WTC11 (cell line): Measurements from ENCODE around the gene NUP98. TPM values are rescaled to one million over a fixed set of nuclear protein-coding genes. Genes with fewer than 3 reads are reported as not detected.

Source experiments
- ATAC-seq: fragments of 200-7000 bp; cut with Tn5 transposase; 2 replicates; pipeline ENCODE4 v1.10.0; 2021; ENCODE audit warnings: mild to moderate bottlenecking, moderate library complexity
- CTCF ChIA-PET: fragments of 300-600 bp; sonication (Branson Sonifier 250); formaldehyde crosslinking; loops from one replicate; lab custom pipeline; 2021; ENCODE audit warnings: antibody characterized with exemption; lab: Charles Lee
- POLR2A ChIA-PET: fragments of 350-600 bp; sonication (Branson Sonifier 250); formaldehyde crosslinking; loops from one replicate; lab custom pipeline; 2021; ENCODE audit warnings: antibody characterized with exemption; lab: Charles Lee
- DNase-seq: peaks from one replicate; pipeline ENCODE4 v3.0.0; 2021; ENCODE audit warnings: low spot score
- H3K27ac Mint-ChIP-seq: 2 replicates; pipeline ENCODE4 v1.8.0; 2021; ENCODE audit warnings: mixed read lengths
- H3K27me3 Mint-ChIP-seq: 2 replicates; pipeline ENCODE4 v1.8.0; 2021; ENCODE audit warnings: low read depth, mild to moderate bottlenecking, moderate library complexity, mixed read lengths
- H3K36me3 Mint-ChIP-seq: 2 replicates; pipeline ENCODE4 v1.8.0; 2021; ENCODE audit warnings: mixed read lengths
- H3K4me1 Mint-ChIP-seq: 2 replicates; pipeline ENCODE4 v1.8.0; 2022; ENCODE audit warnings: mixed read lengths
- H3K4me3 Mint-ChIP-seq: 2 replicates; pipeline ENCODE4 v1.8.0; 2021; ENCODE audit warnings: mild to moderate bottlenecking, moderate library complexity, mixed read lengths
- H3K9me3 Mint-ChIP-seq: 2 replicates; pipeline ENCODE4 v1.8.0; 2021; ENCODE audit warnings: mixed read lengths
- ARID4B ChIP-seq: sonication (generic); formaldehyde crosslinking; IDR thresholded peaks from 2 replicates; pipeline ENCODE4 v1.8.0; 2023; ENCODE audit warnings: missing genetic modification reagents, mild to moderate bottlenecking, borderline replicate concordance
- ATF1 ChIP-seq: sonication (generic); formaldehyde crosslinking; IDR thresholded peaks from 2 replicates; pipeline ENCODE4 v1.8.1; 2023; ENCODE audit warnings: mild to moderate bottlenecking, moderate library complexity, missing genetic modification reagents
- ATF2 ChIP-seq: sonication (generic); formaldehyde crosslinking; IDR thresholded peaks from 2 replicates; pipeline ENCODE4 v1.8.1; 2022; ENCODE audit warnings: low read depth, missing genetic modification reagents, borderline replicate concordance
- ATF3 ChIP-seq: sonication (generic); formaldehyde crosslinking; conservative IDR thresholded peaks from 2 replicates; pipeline ENCODE4 v1.8.1; 2022; ENCODE audit warnings: mild to moderate bottlenecking, missing genetic modification reagents
- CREM ChIP-seq: sonication (generic); formaldehyde crosslinking; IDR thresholded peaks from 2 replicates; pipeline ENCODE4 v1.8.1; 2022; ENCODE audit warnings: mild to moderate bottlenecking, missing genetic modification reagents, moderate library complexity
- EMX1 ChIP-seq: fragments of 250-450 bp; sonication (Bioruptor Pico); IDR thresholded peaks from 2 replicates; pipeline ENCODE4 v1.8.0; 2021; ENCODE audit warnings: mild to moderate bottlenecking
- ERG ChIP-seq: fragments of 250-450 bp; sonication (Bioruptor Pico); IDR thresholded peaks from 2 replicates; pipeline ENCODE4 v1.8.0; 2021; ENCODE audit warnings: mild to moderate bottlenecking
- FOXP4 ChIP-seq: sonication (generic); formaldehyde crosslinking; IDR thresholded peaks from 2 replicates; pipeline ENCODE4 v1.8.0; 2022; ENCODE audit warnings: mild to moderate bottlenecking, missing genetic modification reagents
- GABPB1 ChIP-seq: sonication (generic); formaldehyde crosslinking; IDR thresholded peaks from 2 replicates; pipeline ENCODE4 v1.8.1; 2023; ENCODE audit warnings: mild to moderate bottlenecking, missing genetic modification reagents
- HMGA2 ChIP-seq: fragments of 250-450 bp; sonication (Bioruptor Pico); IDR thresholded peaks from 2 replicates; pipeline ENCODE4 v1.4.0; 2021; ENCODE audit warnings: mild to moderate bottlenecking, moderate library complexity
- IRF2 ChIP-seq: sonication (generic); formaldehyde crosslinking; IDR thresholded peaks from 2 replicates; pipeline ENCODE4 v1.8.0; 2022; ENCODE audit warnings: low read depth, missing genetic modification reagents, borderline replicate concordance
- JUN ChIP-seq: sonication (generic); formaldehyde crosslinking; IDR thresholded peaks from 2 replicates; pipeline ENCODE4 v1.8.0; 2023; ENCODE audit warnings: mild to moderate bottlenecking, missing genetic modification reagents
- NR2C2 ChIP-seq: sonication (generic); formaldehyde crosslinking; IDR thresholded peaks from 2 replicates; pipeline ENCODE4 v1.8.0; 2022; ENCODE audit warnings: mild to moderate bottlenecking, missing genetic modification reagents
- PREB ChIP-seq: sonication (generic); formaldehyde crosslinking; IDR thresholded peaks from 2 replicates; pipeline ENCODE4 v1.8.1; 2022; ENCODE audit warnings: mild to moderate bottlenecking, missing genetic modification reagents, moderate library complexity, borderline replicate concordance
- RORB ChIP-seq: fragments of 250-450 bp; sonication (Bioruptor Pico); IDR thresholded peaks from 2 replicates; pipeline ENCODE4 v1.9.0; 2021; ENCODE audit warnings: mild to moderate bottlenecking
- SMAD3 ChIP-seq: sonication (generic); formaldehyde crosslinking; IDR thresholded peaks from 2 replicates; pipeline ENCODE4 v1.8.0; 2022; ENCODE audit warnings: missing genetic modification reagents, mild to moderate bottlenecking, borderline replicate concordance
- ZMAT4 ChIP-seq: fragments of 250-450 bp; sonication (Bioruptor Pico); IDR thresholded peaks from 2 replicates; pipeline ENCODE4 v1.9.0; 2021; ENCODE audit warnings: mild to moderate bottlenecking
- ZNF396 ChIP-seq: fragments of 250-450 bp; sonication (Bioruptor Pico); IDR thresholded peaks from 2 replicates; pipeline ENCODE4 v1.8.0; 2021; ENCODE audit warnings: mild to moderate bottlenecking, moderate library complexity, borderline replicate concordance
- ZNF416 ChIP-seq: fragments of 250-450 bp; sonication (Bioruptor Pico); IDR thresholded peaks from 2 replicates; pipeline ENCODE4 v1.9.0; 2021; ENCODE audit warnings: mild to moderate bottlenecking, inconsistent platforms
- ZNF532 ChIP-seq: fragments of 250-450 bp; sonication (Bioruptor Pico); IDR thresholded peaks from 2 replicates; pipeline ENCODE4 v1.9.0; 2021; ENCODE audit warnings: mild to moderate bottlenecking, borderline replicate concordance
- total RNA-seq: library from RNA; stranded (reverse); gene quantifications from 3 replicates; pipeline ENCODE4 v1.2.3, GENCODE V29; 2021

Gene NUP98
- total RNA-seq, 1 experiment from 2014 or later = 81.4 TPM

GRCh38 chr11:3679077-3679476, 118.3 kb downstream of the NUP98 start:
- no peak overlapping the region for H3K27ac Mint-ChIP-seq
- POLR2A ChIA-PET = no interaction called here
- TF ChIP-seq JUN (CRISPR knock-in tag) (no peak), GABPB1 (CRISPR knock-in tag) (no peak), RORB (CRISPR knock-in tag) (no peak), ZNF396 (CRISPR knock-in tag) (no peak), ATF2 (CRISPR knock-in tag) (no peak), PREB (CRISPR knock-in tag) (no peak), EMX1 (CRISPR knock-in tag) (no peak), ZNF532 (CRISPR knock-in tag) (no peak), HMGA2 (no peak), ZNF416 (CRISPR knock-in tag) (no peak), CREM (CRISPR knock-in tag) (no peak)
- no peaks in the 10 kb centered on the region for H3K27me3 Mint-ChIP-seq
- no peaks in the 10 kb centered on the region for H3K9me3 Mint-ChIP-seq
- H3K36me3 Mint-ChIP-seq = peaks cover 81% of the 10 kb centered on the region
- no peak for ATAC-seq
- DNase-seq = no peak
- no peaks in the 10 kb centered on the region for H3K4me1 Mint-ChIP-seq
- CTCF ChIA-PET = interaction anchor here (0.7 kb wide), 1 partner anchor 11 kb away, joined by 6 read pairs; no protein-coding TSS in a partner anchor
- no peak overlapping the region for H3K4me3 Mint-ChIP-seq

- no peak for DNase-seq
- Mint-ChIP-seq H3K4me1 (peaks cover 3% of the 10 kb centered on the region; the same call in 1 of the 2 replicates), H3K36me3 (peaks cover 68% of the 10 kb centered on the region), H3K27me3 (no peaks in the 10 kb centered on the region), H3K27ac (no peak overlapping the region), H3K4me3 (no peak overlapping the region), H3K9me3 (no peaks in the 10 kb centered on the region)
- ChIA-PET CTCF (interaction anchor here (0.9 kb wide), 1 partner anchor 33 kb away, joined by 3 read pairs; no protein-coding TSS in a partner anchor), POLR2A (no interaction called here)
- ATAC-seq = no peak
- TF ChIP-seq ZMAT4 (CRISPR knock-in tag) = no peak
- no peak for TF ChIP-seq GABPB1 (CRISPR knock-in tag)
- TF ChIP-seq ZNF396 (CRISPR knock-in tag) = no peak
- TF ChIP-seq SMAD3 (CRISPR knock-in tag) = no peak
- TF ChIP-seq ARID4B (CRISPR knock-in tag) = no peak
- TF ChIP-seq ATF1 (CRISPR knock-in tag) = no peak
- no peak for TF ChIP-seq IRF2 (CRISPR knock-in tag)
- no peak for TF ChIP-seq ERG (CRISPR knock-in tag)
- TF ChIP-seq ATF3 = no peak
- no peak for TF ChIP-seq FOXP4
- TF ChIP-seq NR2C2 (CRISPR knock-in tag) = no peak
- no peak for TF ChIP-seq EMX1 (CRISPR knock-in tag)
Measured at GRCh38 chr11:3675971-3676370, 121.4 kb downstream of the NUP98 start.
